ENCODE data around the gene CFAP47.
"Not testable (repeated sequence)": the region's sequence is repeated elsewhere in the genome, so short reads cannot be mapped to it uniquely, and the experiment has no call there.

GRCh38 chrX:36075009-36075408, 155.5 kb downstream of the CFAP47 start:
- not testable (repeated sequence) for TF ChIP-seq CTCF, POLR2A, POLR2AphosphoS5 (IDR thresholded peaks at IDR 0.05)

Data from stomach (tissue), 4 donors.